DND-41 (cell line): ENCODE measurements around the gene GYS1.

ENCODE experiments used
- CTCF ChIP-seq: IDR thresholded peaks from 2 replicates; pipeline ENCODE4 v1.5.1; 2012; ENCODE audit warnings: borderline replicate concordance, low read length, moderate library complexity, mild to moderate bottlenecking; ENCODE audit not compliant: poor library complexity, severe bottlenecking; ENCODE audit errors: extremely low read depth
- EZH2 ChIP-seq: IDR thresholded peaks from 3 replicates; pipeline ENCODE4 v1.6.1; 2012; ENCODE audit warnings: borderline replicate concordance, low read depth, mild to moderate bottlenecking, moderate library complexity, low read length, inconsistent platforms; ENCODE audit not compliant: severe bottlenecking

- TF ChIP-seq CTCF (no peak), EZH2 (no peak)
Observed at GRCh38 chr19:49042177-49042576, 49.1 kb upstream of the GYS1 start.
